GM23338 (cell line): ENCODE measurements around the gene ZNF626. TPM values are rescaled to one million over a fixed set of nuclear protein-coding genes. Genes with fewer than 3 reads are reported as not detected.

ENCODE experiments used
- ATAC-seq: fragments of 200-7000 bp; cut with Tn5 transposase; 3 replicates; pipeline ENCODE4 v1.9.1; 2020
- DNase-seq: peaks from one replicate; pipeline ENCODE4 v3.0.0-alpha.2; 2015; ENCODE audit warnings: low spot score
- H2AFZ ChIP-seq: fragments of 200-600 bp; sonication (generic); 2 replicates; pipeline ENCODE4 v1.8.0; 2016; ENCODE audit warnings: antibody characterized with exemption, mild to moderate bottlenecking, moderate library complexity
- H3F3A ChIP-seq: fragments of 200-600 bp; sonication (generic); replicated peaks from 2 replicates; pipeline ENCODE4 v1.8.0; 2017; ENCODE audit warnings: antibody characterized with exemption, mixed run types, low read depth
- H3K27ac ChIP-seq: fragments of 200-600 bp; sonication (generic); 2 replicates; pipeline ENCODE4 v1.6.1; 2016; ENCODE audit warnings: low read depth
- H3K27me3 ChIP-seq: fragments of 200-600 bp; sonication (generic); 2 replicates; pipeline ENCODE4 v1.8.0; 2016; ENCODE audit warnings: mild to moderate bottlenecking, mixed run types, moderate library complexity; ENCODE audit not compliant: insufficient read depth
- H3K36me3 ChIP-seq: fragments of 200-600 bp; sonication (generic); 2 replicates; pipeline ENCODE4 v1.8.0; 2016; ENCODE audit warnings: mild to moderate bottlenecking; ENCODE audit not compliant: insufficient read depth
- H3K4me1 ChIP-seq: fragments of 200-600 bp; sonication (generic); 2 replicates; pipeline ENCODE4 v1.8.0; 2016; ENCODE audit warnings: mild to moderate bottlenecking, moderate library complexity; ENCODE audit not compliant: insufficient read depth
- H3K4me2 ChIP-seq: fragments of 200-600 bp; sonication (generic); 2 replicates; pipeline ENCODE4 v1.7.1; 2017; ENCODE audit warnings: mixed run types
- H3K4me3 ChIP-seq: fragments of 200-600 bp; sonication (generic); 2 replicates; pipeline ENCODE4 v1.6.1; 2016; ENCODE audit warnings: mixed run types
- H3K79me2 ChIP-seq: fragments of 200-600 bp; sonication (generic); replicated peaks from 2 replicates; pipeline ENCODE4 v1.8.0; 2017; ENCODE audit warnings: mild to moderate bottlenecking; ENCODE audit not compliant: insufficient read depth
- H3K9me2 ChIP-seq: fragments of 200-600 bp; sonication (generic); 2 replicates; pipeline ENCODE4 v1.8.0; 2017; ENCODE audit not compliant: insufficient read depth
- H4K20me1 ChIP-seq: fragments of 200-600 bp; sonication (generic); replicated peaks from 2 replicates; pipeline ENCODE4 v1.8.0; 2017; ENCODE audit warnings: mild to moderate bottlenecking; ENCODE audit not compliant: insufficient read depth
- H3K27ac Mint-ChIP-seq: 2 replicates; pipeline ENCODE4 v1.8.0; 2020; ENCODE audit warnings: inconsistent platforms, mild to moderate bottlenecking, moderate library complexity, mixed read lengths
- H3K27me3 Mint-ChIP-seq: 3 replicates; pipeline ENCODE4 v1.8.0; 2022; ENCODE audit warnings: low read depth, mild to moderate bottlenecking, moderate library complexity, mixed read lengths, inconsistent platforms; ENCODE audit not compliant: insufficient read depth, poor library complexity
- H3K36me3 Mint-ChIP-seq: 3 replicates; pipeline ENCODE4 v1.8.0; 2021; ENCODE audit warnings: low read depth, mild to moderate bottlenecking, inconsistent platforms, moderate library complexity, mixed read lengths
- H3K4me1 Mint-ChIP-seq: 3 replicates; pipeline ENCODE4 v1.8.0; 2020; ENCODE audit warnings: mild to moderate bottlenecking, inconsistent platforms, mixed read lengths
- H3K4me3 Mint-ChIP-seq: 3 replicates; pipeline ENCODE4 v1.8.0; 2021; ENCODE audit warnings: moderate library complexity, mild to moderate bottlenecking, inconsistent platforms, mixed read lengths
- H3K9me3 Mint-ChIP-seq: 3 replicates; pipeline ENCODE4 v1.8.0; 2020; ENCODE audit warnings: moderate library complexity, mild to moderate bottlenecking, inconsistent platforms, mixed read lengths
- CREB1 ChIP-seq: fragments of 250-450 bp; sonication (Bioruptor Pico); IDR thresholded peaks from 2 replicates; pipeline ENCODE4 v1.5.0; 2020; ENCODE audit warnings: low read depth, mild to moderate bottlenecking, moderate library complexity
- EZH2 ChIP-seq: fragments of 200-600 bp; sonication (generic); IDR thresholded peaks from one replicate; pipeline ENCODE4 v1.8.0; 2017; ENCODE audit warnings: antibody characterized with exemption, mild to moderate bottlenecking, low read depth; ENCODE audit not compliant: unreplicated experiment
- EZH2phosphoT487 ChIP-seq: fragments of 200-600 bp; sonication (generic); IDR thresholded peaks from one replicate; pipeline ENCODE4 v1.8.1; 2018; ENCODE audit warnings: antibody characterized with exemption; ENCODE audit not compliant: unreplicated experiment
- JUNB ChIP-seq: IDR thresholded peaks from one replicate; pipeline ENCODE4 v1.6.1; 2016; ENCODE audit warnings: antibody characterized with exemption; ENCODE audit not compliant: unreplicated experiment
- NANOG ChIP-seq: IDR thresholded peaks from 2 replicates; pipeline ENCODE4 v1.6.1; 2016; ENCODE audit warnings: antibody characterized with exemption, borderline replicate concordance
- POLR2AphosphoS5 ChIP-seq: IDR thresholded peaks from 2 replicates; pipeline ENCODE4 v1.6.1; 2016; ENCODE audit warnings: antibody characterized with exemption, low read depth
- REST ChIP-seq: IDR thresholded peaks from one replicate; pipeline ENCODE4 v1.6.1; 2018; ENCODE audit warnings: antibody characterized with exemption; ENCODE audit not compliant: unreplicated experiment
- STAT1 ChIP-seq: IDR thresholded peaks from one replicate; pipeline ENCODE4 v1.6.1; 2016; ENCODE audit warnings: antibody characterized with exemption; ENCODE audit not compliant: unreplicated experiment
- ZNF114 ChIP-seq: fragments of 250-450 bp; sonication (Bioruptor Pico); IDR thresholded peaks from 2 replicates; pipeline ENCODE4 v1.5.0; 2020; ENCODE audit warnings: mild to moderate bottlenecking, moderate library complexity
- polyA plus RNA-seq: library from polyadenylated mRNA; unstranded; fragments of >200 nt; fragmentation: Nextera tagmentation; extraction: Ambion mirVana; gene quantifications from 2 replicates; pipeline ENCODE4 v1.2.1, GENCODE V29; 2016
- total RNA-seq: library from RNA; depleted of rRNA; stranded (reverse); fragments of >200 nt; shearing (Covaris generic); gene quantifications from 2 replicates; pipeline ENCODE4 v1.2.3, GENCODE V29; 2014
- TF ChIP-seq, protein P1 (sequence below): IDR thresholded peaks from 2 replicates; pipeline ENCODE4 v1.6.1; 2016; ENCODE audit warnings: antibody characterized with exemption
- TF ChIP-seq, protein P2 (sequence below), 2 experiments: fragments of 200-600 bp in 1 of 2; sonication (generic) in 1 of 2; conservative IDR thresholded peaks; 2 replicates each; pipeline versions ENCODE4 v1.5.1 to v1.6.1; 2016 to 2017; ENCODE audit warnings: antibody characterized with exemption in 2 of 2, low read depth in 2 of 2, mild to moderate bottlenecking in 2 of 2, moderate library complexity in 1 of 2

Gene ZNF626
- total and polyA plus RNA-seq, 2 experiments from 2014 or later = 18.5 to 45.7 TPM

GRCh38 chr19:20660473-20661140, 764 bp downstream of the ZNF626 start:
- Histone ChIP-seq H4K20me1 (peaks cover 34% of the 10 kb centered on the region), H3K36me3 (peaks cover 11% of the 10 kb centered on the region; the same call in 1 of the 2 replicates), H3K79me2 (peaks cover 57% of the 10 kb centered on the region), H3K9me2 (no peaks in the 10 kb centered on the region), H3K4me3 (peak overlapping the region; percentile 76), H3K27me3 (no peaks in the 10 kb centered on the region), H3K27ac (no peak overlapping the region), H3K4me1 (peaks cover 18% of the 10 kb centered on the region; the same call in 1 of the 2 replicates), H3F3A (no peaks in the 10 kb centered on the region), H3K4me2 (peak overlapping the region; percentile 83), H2AFZ (no peak overlapping the region)
- ATAC-seq (peak; percentile 12), DNase-seq (peak; percentile 33)
- H3K4me1 Mint-ChIP-seq = peaks cover 35% of the 10 kb centered on the region
- peak overlapping the region; percentile 98; the same call in 1 of the 2 replicates for H3K27ac Mint-ChIP-seq
- TF ChIP-seq, protein P1, sequence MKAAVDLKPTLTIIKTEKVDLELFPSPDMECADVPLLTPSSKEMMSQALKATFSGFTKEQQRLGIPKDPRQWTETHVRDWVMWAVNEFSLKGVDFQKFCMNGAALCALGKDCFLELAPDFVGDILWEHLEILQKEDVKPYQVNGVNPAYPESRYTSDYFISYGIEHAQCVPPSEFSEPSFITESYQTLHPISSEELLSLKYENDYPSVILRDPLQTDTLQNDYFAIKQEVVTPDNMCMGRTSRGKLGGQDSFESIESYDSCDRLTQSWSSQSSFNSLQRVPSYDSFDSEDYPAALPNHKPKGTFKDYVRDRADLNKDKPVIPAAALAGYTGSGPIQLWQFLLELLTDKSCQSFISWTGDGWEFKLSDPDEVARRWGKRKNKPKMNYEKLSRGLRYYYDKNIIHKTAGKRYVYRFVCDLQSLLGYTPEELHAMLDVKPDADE = no peak
- TF ChIP-seq EZH2 (no peak), NANOG (no peak), EZH2phosphoT487 (no peak), JUNB (no peak), POLR2AphosphoS5 (no peak), ZNF114 (CRISPR knock-in tag) (no peak), CREB1 (CRISPR knock-in tag) (no peak), REST (no peak), STAT1 (no peak)
- TF ChIP-seq, protein P2, sequence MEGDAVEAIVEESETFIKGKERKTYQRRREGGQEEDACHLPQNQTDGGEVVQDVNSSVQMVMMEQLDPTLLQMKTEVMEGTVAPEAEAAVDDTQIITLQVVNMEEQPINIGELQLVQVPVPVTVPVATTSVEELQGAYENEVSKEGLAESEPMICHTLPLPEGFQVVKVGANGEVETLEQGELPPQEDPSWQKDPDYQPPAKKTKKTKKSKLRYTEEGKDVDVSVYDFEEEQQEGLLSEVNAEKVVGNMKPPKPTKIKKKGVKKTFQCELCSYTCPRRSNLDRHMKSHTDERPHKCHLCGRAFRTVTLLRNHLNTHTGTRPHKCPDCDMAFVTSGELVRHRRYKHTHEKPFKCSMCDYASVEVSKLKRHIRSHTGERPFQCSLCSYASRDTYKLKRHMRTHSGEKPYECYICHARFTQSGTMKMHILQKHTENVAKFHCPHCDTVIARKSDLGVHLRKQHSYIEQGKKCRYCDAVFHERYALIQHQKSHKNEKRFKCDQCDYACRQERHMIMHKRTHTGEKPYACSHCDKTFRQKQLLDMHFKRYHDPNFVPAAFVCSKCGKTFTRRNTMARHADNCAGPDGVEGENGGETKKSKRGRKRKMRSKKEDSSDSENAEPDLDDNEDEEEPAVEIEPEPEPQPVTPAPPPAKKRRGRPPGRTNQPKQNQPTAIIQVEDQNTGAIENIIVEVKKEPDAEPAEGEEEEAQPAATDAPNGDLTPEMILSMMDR (conservative IDR thresholded peaks at IDR 0.05; ENCODE audit: low read depth in 2 of 2) = no peak
- peak overlapping the region; percentile 96 for H3K4me3 Mint-ChIP-seq
- peaks cover 44% of the 10 kb centered on the region for H3K36me3 Mint-ChIP-seq
- H3K9me3 Mint-ChIP-seq = no peaks in the 10 kb centered on the region; the same call in 2 of the 3 replicates
- peaks cover 7% of the 10 kb centered on the region for H3K27me3 Mint-ChIP-seq
